IMR-90 (cell line): ENCODE data around the gene AK1. TPM values are rescaled to one million over a fixed set of nuclear protein-coding genes. Genes with fewer than 3 reads are reported as not detected.
A peak's percentile ranks its signal among the peaks of the same experiment; 100 is the strongest.

Source experiments
- ATAC-seq: fragments of 200-7000 bp; cut with Tn5 transposase; 2 replicates; pipeline ENCODE4 v1.9.1; 2020; ENCODE audit warnings: low read depth, mild to moderate bottlenecking, moderate library complexity
- BruUV-seq: library from RNA; stranded (reverse); fragments of 400-500 nt; replicated peaks from 2 replicates; lab custom pipeline; 2021; lab: Mats Ljungman, UMichigan
- CTCF ChIA-PET: fragments of 300-600 bp; formaldehyde crosslinking; extraction: SDS; loops from one replicate; lab custom pipeline; 2021; ENCODE audit warnings: antibody characterized with exemption; lab: Yijun Ruan, JAX
- POLR2A ChIA-PET: fragments of 300-600 bp; sonication (Branson Sonifier 250); formaldehyde crosslinking; loops from one replicate; lab custom pipeline; 2022; ENCODE audit warnings: antibody characterized with exemption; ENCODE audit not compliant: unreplicated experiment; lab: Charles Lee
- DNase-seq: peaks from one replicate; pipeline ENCODE4 v3.0.0; 2013
- H2AFZ ChIP-seq: replicated peaks from 2 replicates; pipeline ENCODE3; 2013; ENCODE audit warnings: low read length, mild to moderate bottlenecking; ENCODE audit not compliant: poor library complexity
- H2AK5ac ChIP-seq: 2 replicates; pipeline ENCODE4 v1.6.1; 2013; ENCODE audit warnings: low read depth, low read length, inconsistent platforms
- H2AK9ac ChIP-seq: replicated peaks from 2 replicates; pipeline ENCODE3; 2013; ENCODE audit warnings: mild to moderate bottlenecking, low read depth, low read length, moderate library complexity; ENCODE audit not compliant: poor library complexity
- H2BK120ac ChIP-seq: 2 replicates; pipeline ENCODE4 v1.6.1; 2013; ENCODE audit warnings: low read depth, low read length, inconsistent platforms
- H2BK15ac ChIP-seq: 3 replicates; pipeline ENCODE4 v1.6.1; 2013; ENCODE audit warnings: low read depth, low read length, inconsistent platforms
- H2BK20ac ChIP-seq: 2 replicates; pipeline ENCODE4 v1.6.1; 2013; ENCODE audit warnings: low read depth, mild to moderate bottlenecking, inconsistent platforms, low read length, moderate library complexity
- H2BK5ac ChIP-seq: 2 replicates; pipeline ENCODE4 v1.6.1; 2013; ENCODE audit warnings: mild to moderate bottlenecking, low read depth, low read length, inconsistent platforms; ENCODE audit not compliant: poor library complexity, severe bottlenecking
- H3K14ac ChIP-seq: replicated peaks from 2 replicates; pipeline ENCODE4 v1.6.1; 2013; ENCODE audit warnings: low read depth, low read length, inconsistent platforms
- H3K18ac ChIP-seq: 2 replicates; pipeline ENCODE4 v1.6.1; 2013; ENCODE audit warnings: low read depth, low read length, control low read depth
- H3K23ac ChIP-seq: 2 replicates; pipeline ENCODE4 v1.6.1; 2013; ENCODE audit warnings: low read depth, low read length, inconsistent platforms
- H3K27ac ChIP-seq: 2 replicates; pipeline ENCODE4 v1.5.1; 2013; ENCODE audit warnings: mild to moderate bottlenecking, control low read depth, low read length; ENCODE audit not compliant: insufficient read depth
- H3K27me3 ChIP-seq: 2 replicates; pipeline ENCODE4 v1.6.1; 2013; ENCODE audit warnings: low read length; ENCODE audit not compliant: control insufficient read depth, insufficient read depth
- H3K36me3 ChIP-seq: 2 replicates; pipeline ENCODE4 v1.6.1; 2013; ENCODE audit warnings: low read length, mixed read lengths; ENCODE audit not compliant: control insufficient read depth, insufficient read depth
- H3K4ac ChIP-seq: 2 replicates; pipeline ENCODE4 v1.6.1; 2013; ENCODE audit warnings: low read depth, low read length, inconsistent platforms
- H3K4me1 ChIP-seq: 2 replicates; pipeline ENCODE4 v1.6.1; 2013; ENCODE audit warnings: low read length, mixed read lengths; ENCODE audit not compliant: control insufficient read depth, insufficient read depth
- H3K4me2 ChIP-seq: 2 replicates; pipeline ENCODE4 v1.6.1; 2013; ENCODE audit warnings: low read depth, mild to moderate bottlenecking, control low read depth, low read length, moderate library complexity
- H3K4me3 ChIP-seq: 2 replicates; pipeline ENCODE4 v1.5.1; 2013; ENCODE audit warnings: low read depth, mild to moderate bottlenecking, control low read depth, low read length, moderate library complexity; ENCODE audit not compliant: insufficient read depth
- H3K56ac ChIP-seq: 2 replicates; pipeline ENCODE4 v1.6.1; 2013; ENCODE audit warnings: low read length, inconsistent platforms; ENCODE audit not compliant: insufficient read depth; ENCODE audit errors: extremely low read depth
- H3K79me1 ChIP-seq, 2 experiments: 2 replicates each; pipeline ENCODE4 v1.6.1; 2013; ENCODE audit warnings: low read length in 2 of 2, inconsistent platforms in 1 of 2, low read depth in 1 of 2
- H3K9ac ChIP-seq: 2 replicates; pipeline ENCODE4 v1.6.1; 2013; ENCODE audit warnings: low read depth, low read length, control low read depth
- H3K9me1 ChIP-seq: 2 replicates; pipeline ENCODE4 v1.6.1; 2013; ENCODE audit warnings: low read length, inconsistent platforms; ENCODE audit not compliant: insufficient read depth
- H3K9me3 ChIP-seq: 2 replicates; pipeline ENCODE4 v1.6.1; 2013; ENCODE audit warnings: low read length; ENCODE audit not compliant: control insufficient read depth, insufficient read depth
- H4K20me1 ChIP-seq: 2 replicates; pipeline ENCODE4 v1.6.1; 2013; ENCODE audit warnings: low read length, inconsistent platforms; ENCODE audit not compliant: insufficient read depth
- H4K5ac ChIP-seq: 2 replicates; pipeline ENCODE4 v1.6.1; 2013; ENCODE audit warnings: mild to moderate bottlenecking, low read depth, low read length, control low read depth
- H4K8ac ChIP-seq, 2 experiments: 2 replicates each; pipeline ENCODE4 v1.6.1; 2013; ENCODE audit warnings: low read depth in 2 of 2, low read length in 2 of 2, control low read depth in 1 of 2, inconsistent platforms in 1 of 2
- H4K91ac ChIP-seq: 2 replicates; pipeline ENCODE4 v1.6.1; 2013; ENCODE audit warnings: low read depth, low read length, inconsistent platforms; ENCODE audit not compliant: insufficient read depth
- BHLHE40 ChIP-seq: fragments of 150-350 bp; IDR thresholded peaks from 2 replicates; pipeline ENCODE4 v1.6.1; 2016; ENCODE audit warnings: mild to moderate bottlenecking, low read depth, low read length
- CEBPB ChIP-seq: IDR thresholded peaks from 2 replicates; pipeline ENCODE4 v1.6.1; 2012; ENCODE audit warnings: low read depth, low read length, improper control_type of control experiment
- CHD1 ChIP-seq: IDR thresholded peaks from 2 replicates; pipeline ENCODE4 v1.6.1; 2012; ENCODE audit warnings: low read depth, low read length, improper control_type of control experiment
- CTCF ChIP-seq: conservative IDR thresholded peaks from 2 replicates; pipeline ENCODE4 v1.5.1; 2012; ENCODE audit warnings: mild to moderate bottlenecking, low read depth, low read length, improper control_type of control experiment
- FOS ChIP-seq: fragments of 150-350 bp; IDR thresholded peaks from 2 replicates; pipeline ENCODE4 v1.6.1; 2016; ENCODE audit warnings: low read depth, low read length
- MAFK ChIP-seq: IDR thresholded peaks from 2 replicates; pipeline ENCODE4 v1.6.1; 2012; ENCODE audit warnings: low read depth, low read length, improper control_type of control experiment
- MAZ ChIP-seq: IDR thresholded peaks from 2 replicates; pipeline ENCODE4 v1.6.1; 2012; ENCODE audit warnings: low read depth, mild to moderate bottlenecking, low read length, improper control_type of control experiment, moderate library complexity, borderline replicate concordance
- MXI1 ChIP-seq: IDR thresholded peaks from 2 replicates; pipeline ENCODE4 v1.6.1; 2012; ENCODE audit warnings: low read depth, mild to moderate bottlenecking, low read length, moderate library complexity, borderline replicate concordance
- NFE2L2 ChIP-seq: fragments of 150-350 bp; IDR thresholded peaks from 2 replicates; pipeline ENCODE4 v1.6.1; 2016; ENCODE audit warnings: low read depth, mild to moderate bottlenecking, low read length
- POLR2A ChIP-seq: IDR thresholded peaks from 2 replicates; pipeline ENCODE4 v1.6.1; 2012; ENCODE audit warnings: mild to moderate bottlenecking, low read depth, low read length
- RAD21 ChIP-seq: IDR thresholded peaks from 2 replicates; pipeline ENCODE4 v1.6.1; 2012; ENCODE audit warnings: low read length, improper control_type of control experiment
- RCOR1 ChIP-seq: IDR thresholded peaks from 2 replicates; pipeline ENCODE4 v1.6.1; 2012; ENCODE audit warnings: mild to moderate bottlenecking, low read length, improper control_type of control experiment; ENCODE audit not compliant: insufficient replicate concordance
- RFX5 ChIP-seq: IDR thresholded peaks from 2 replicates; pipeline ENCODE4 v1.8.0; 2012; ENCODE audit warnings: low read depth, mild to moderate bottlenecking, low read length, moderate library complexity
- SMC3 ChIP-seq: fragments of 150-350 bp; IDR thresholded peaks from 2 replicates; pipeline ENCODE4 v1.6.1; 2016; ENCODE audit warnings: low read depth, mild to moderate bottlenecking, antibody characterized with exemption, low read length, moderate library complexity
- WGBS, 2 experiments: methylation state at CpG; one replicate each; pipeline versions ENCODE4 v1.1.5 to v1.1.7; 2013; ENCODE audit warnings: missing lambda C conversion rate in 2 of 2; ENCODE audit not compliant: insufficient read length in 1 of 2; ENCODE audit errors: extremely low coverage in 2 of 2; 5-methylcytosine and 5-hydroxymethylcytosine counted together
- dilution Hi-C: fragments of 300-500 bp; cut with HindIII; formaldehyde crosslinking; loops from one replicate; pipeline ENCODE4 v1.14.3; 2018; ENCODE audit warnings: low sequenced_read_pairs; ENCODE audit not compliant: unreplicated experiment
- in situ Hi-C: fragments of 300-500 bp; cut with MboI; formaldehyde crosslinking; loops from 3 replicates; pipeline ENCODE4 v1.14.3; 2019; ENCODE audit warnings: low sequenced_read_pairs, inconsistent platforms, mixed read lengths
- intact Hi-C: fragments of 100-400 bp; cut with micrococcal nuclease; formaldehyde crosslinking; loops from 2 replicates; pipeline ENCODE4 v1.10.0; 2022
- polyA plus RNA-seq, 3 experiments: library from polyadenylated mRNA; depleted of rRNA; stranded (reverse); fragments of >200 nt; gene quantifications; 2 replicates each; pipeline ENCODE4 v1.2.3, GENCODE V29; 2012; ENCODE audit warnings: low replicate concordance in 1 of 3
- total RNA-seq: library from RNA; depleted of rRNA; stranded (reverse); fragments of >200 nt; gene quantifications from 2 replicates; pipeline ENCODE4 v1.2.3, GENCODE V29; 2012
- TF ChIP-seq, protein P1 (sequence below): fragments of 150-350 bp; IDR thresholded peaks from 2 replicates; pipeline ENCODE4 v1.6.1; 2016; ENCODE audit warnings: low read depth, mild to moderate bottlenecking, low read length, moderate library complexity, borderline replicate concordance

Gene AK1
- total and polyA plus RNA-seq, 2 of the 4 experiments (the other 2 are of a cell fraction): 44.8 to 119 TPM

DNA sequence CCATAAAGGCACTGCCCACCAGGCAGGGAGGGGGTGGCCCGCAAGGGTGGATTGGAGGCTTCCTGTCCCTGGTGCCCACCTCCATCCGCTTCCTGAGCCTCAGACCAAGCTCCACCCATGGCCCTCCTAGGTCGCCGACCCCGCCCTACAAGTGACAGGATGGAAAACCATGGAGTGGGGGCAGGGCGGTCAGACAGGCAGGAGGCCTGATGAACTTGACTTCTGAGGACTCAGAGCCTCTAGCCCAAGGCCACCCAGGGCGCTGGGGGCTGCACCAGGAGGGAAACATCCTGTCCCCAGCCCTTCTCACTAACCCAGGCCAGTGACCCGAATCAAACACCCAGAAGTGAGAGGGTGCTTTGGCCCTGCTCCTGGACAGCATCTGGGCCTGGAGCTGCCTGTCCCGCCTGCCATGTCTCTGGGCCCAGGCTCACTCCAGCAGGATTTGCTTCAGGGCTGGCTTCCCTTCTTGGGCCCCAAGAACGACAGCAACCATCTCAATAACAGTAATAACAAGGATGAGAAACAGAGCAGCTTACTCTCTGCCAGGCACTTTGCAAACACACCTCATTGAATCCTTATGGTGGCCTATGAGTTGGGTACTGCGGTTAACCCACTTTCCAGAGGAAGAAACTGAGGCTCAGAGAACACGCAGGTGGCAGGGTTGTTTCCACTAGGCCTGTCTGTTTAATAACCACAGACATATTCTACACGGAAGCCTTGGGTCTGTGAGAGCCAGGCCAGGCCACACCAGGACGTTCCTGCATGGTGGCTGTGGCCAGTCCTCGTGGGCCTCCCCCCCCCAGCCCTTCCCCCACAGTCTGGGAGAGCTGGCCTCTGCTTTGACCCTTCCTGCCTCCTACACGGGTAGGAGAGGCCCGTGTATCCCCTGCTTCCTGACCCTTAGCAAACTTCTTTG lies 26.3 kb upstream of the AK1 start:
- H4K91ac ChIP-seq: peak overlapping the region; percentile 13; the same call in 1 of the 2 replicates
- ChIA-PET POLR2A (no interaction called here), CTCF (interaction anchor here (1.1 kb wide), 1 partner anchor 34 kb away, joined by 4 read pairs; no protein-coding TSS in a partner anchor)
- peaks cover 6 to 10% of the 10 kb centered on the region in 2 experiments; a peak in 2 of 4 replicates for H3K79me1 ChIP-seq
- intact Hi-C loops: no loop called here
- no peak for ATAC-seq
- no peaks in the 10 kb centered on the region for H3K9me3 ChIP-seq
- no peak overlapping the region for H2AK9ac ChIP-seq
- no peak overlapping the region for H3K9ac ChIP-seq
- peaks cover 23% of the 10 kb centered on the region for H3K4me1 ChIP-seq
- peak overlapping the region; percentile 29; the same call in 1 of the 2 replicates for H2AK5ac ChIP-seq
- H4K5ac ChIP-seq: peak overlapping the region; percentile 64
- WGBS, 2 experiments: 69% methylated on average over 2 of the region's 17 CpGs; no CpG with 5 or more reads in 1 of the 2 experiments
- DNase-seq: no peak
- H4K8ac ChIP-seq: peak overlapping the region; percentile 0 to 6; a peak in 2 of 4 replicates
- H3K27me3 ChIP-seq: no peaks in the 10 kb centered on the region
- no peak overlapping the region for H3K27ac ChIP-seq
- peak overlapping the region; percentile 42; the same call in 1 of the 2 replicates for H3K18ac ChIP-seq
- peak overlapping the region; percentile 16 for H2AFZ ChIP-seq
- peaks cover 5% of the 10 kb centered on the region for H3K36me3 ChIP-seq
- no peak overlapping the region for H3K4me2 ChIP-seq
- no peak overlapping the region for H2BK15ac ChIP-seq
- H2BK120ac ChIP-seq: no peak overlapping the region; the same call in 1 of the 2 replicates
- H2BK5ac ChIP-seq: no peak overlapping the region
- no TSS peak for BruUV-seq
- H3K4ac ChIP-seq: peak overlapping the region; percentile 24; the same call in 1 of the 2 replicates
- H2BK20ac ChIP-seq: no peak overlapping the region
- no peak overlapping the region for H3K14ac ChIP-seq
- H3K56ac ChIP-seq: no peak overlapping the region
- in situ Hi-C loops: no loop called here
- H3K23ac ChIP-seq: no peak overlapping the region
- H4K20me1 ChIP-seq: no peaks in the 10 kb centered on the region
- no peak overlapping the region for H3K4me3 ChIP-seq
- peaks cover 12% of the 10 kb centered on the region for H3K9me1 ChIP-seq
- dilution Hi-C loops: no loop called here
- TF ChIP-seq FOS: no peak
- TF ChIP-seq CHD1: no peak
- no peak for TF ChIP-seq SMC3
- no peak for TF ChIP-seq BHLHE40
- TF ChIP-seq MAZ: no peak
- TF ChIP-seq, protein P1, sequence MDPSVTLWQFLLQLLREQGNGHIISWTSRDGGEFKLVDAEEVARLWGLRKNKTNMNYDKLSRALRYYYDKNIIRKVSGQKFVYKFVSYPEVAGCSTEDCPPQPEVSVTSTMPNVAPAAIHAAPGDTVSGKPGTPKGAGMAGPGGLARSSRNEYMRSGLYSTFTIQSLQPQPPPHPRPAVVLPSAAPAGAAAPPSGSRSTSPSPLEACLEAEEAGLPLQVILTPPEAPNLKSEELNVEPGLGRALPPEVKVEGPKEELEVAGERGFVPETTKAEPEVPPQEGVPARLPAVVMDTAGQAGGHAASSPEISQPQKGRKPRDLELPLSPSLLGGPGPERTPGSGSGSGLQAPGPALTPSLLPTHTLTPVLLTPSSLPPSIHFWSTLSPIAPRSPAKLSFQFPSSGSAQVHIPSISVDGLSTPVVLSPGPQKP: no peak
- no peak for TF ChIP-seq MAFK
- TF ChIP-seq NFE2L2: no peak
- TF ChIP-seq CEBPB: no peak
- no peak for TF ChIP-seq RFX5
- no peak for TF ChIP-seq CTCF
- TF ChIP-seq MXI1: no peak
- TF ChIP-seq POLR2A: no peak
- TF ChIP-seq RCOR1: no peak
- no peak for TF ChIP-seq RAD21
